ENCODE results near the gene PPP2R5C.

DNA sequence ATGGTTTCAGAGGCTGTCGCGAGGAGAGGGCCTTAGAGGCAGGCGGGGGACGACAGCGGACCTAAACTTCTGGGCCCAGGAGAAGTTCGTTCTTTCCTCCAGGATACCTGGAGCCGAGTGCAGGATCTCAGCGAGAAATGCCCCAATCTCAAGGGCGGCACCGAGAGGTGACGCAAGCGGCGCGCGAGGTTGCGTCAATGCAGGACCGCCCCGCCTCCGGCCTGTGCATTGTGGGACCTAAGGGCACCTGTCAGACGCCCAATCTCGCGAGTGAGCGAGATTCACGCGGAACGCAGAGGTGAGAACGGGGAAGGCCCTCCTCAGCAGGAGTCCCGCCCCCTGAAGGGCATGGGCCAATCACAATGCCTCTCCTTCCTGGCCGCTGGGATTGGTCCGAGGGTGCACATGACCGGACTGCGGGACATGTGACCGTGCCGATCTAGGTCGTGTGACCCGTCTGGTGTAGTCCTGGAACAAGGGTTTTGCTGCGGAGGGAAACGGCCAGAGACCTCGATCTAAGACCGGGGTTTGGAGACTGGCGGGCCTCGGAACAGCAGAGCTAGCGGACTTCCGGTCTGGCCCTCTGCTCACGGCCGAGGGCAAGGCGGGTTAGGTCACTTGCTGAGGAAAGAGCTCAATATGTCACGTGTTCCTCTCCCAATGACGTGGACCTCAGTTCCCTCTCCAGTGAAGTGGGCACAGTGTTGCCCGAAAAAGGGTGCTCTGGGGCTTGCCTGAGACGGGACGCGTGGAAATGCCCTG, 186.6 kb downstream of the PPP2R5C start:
- TF ChIP-seq, protein P1, sequence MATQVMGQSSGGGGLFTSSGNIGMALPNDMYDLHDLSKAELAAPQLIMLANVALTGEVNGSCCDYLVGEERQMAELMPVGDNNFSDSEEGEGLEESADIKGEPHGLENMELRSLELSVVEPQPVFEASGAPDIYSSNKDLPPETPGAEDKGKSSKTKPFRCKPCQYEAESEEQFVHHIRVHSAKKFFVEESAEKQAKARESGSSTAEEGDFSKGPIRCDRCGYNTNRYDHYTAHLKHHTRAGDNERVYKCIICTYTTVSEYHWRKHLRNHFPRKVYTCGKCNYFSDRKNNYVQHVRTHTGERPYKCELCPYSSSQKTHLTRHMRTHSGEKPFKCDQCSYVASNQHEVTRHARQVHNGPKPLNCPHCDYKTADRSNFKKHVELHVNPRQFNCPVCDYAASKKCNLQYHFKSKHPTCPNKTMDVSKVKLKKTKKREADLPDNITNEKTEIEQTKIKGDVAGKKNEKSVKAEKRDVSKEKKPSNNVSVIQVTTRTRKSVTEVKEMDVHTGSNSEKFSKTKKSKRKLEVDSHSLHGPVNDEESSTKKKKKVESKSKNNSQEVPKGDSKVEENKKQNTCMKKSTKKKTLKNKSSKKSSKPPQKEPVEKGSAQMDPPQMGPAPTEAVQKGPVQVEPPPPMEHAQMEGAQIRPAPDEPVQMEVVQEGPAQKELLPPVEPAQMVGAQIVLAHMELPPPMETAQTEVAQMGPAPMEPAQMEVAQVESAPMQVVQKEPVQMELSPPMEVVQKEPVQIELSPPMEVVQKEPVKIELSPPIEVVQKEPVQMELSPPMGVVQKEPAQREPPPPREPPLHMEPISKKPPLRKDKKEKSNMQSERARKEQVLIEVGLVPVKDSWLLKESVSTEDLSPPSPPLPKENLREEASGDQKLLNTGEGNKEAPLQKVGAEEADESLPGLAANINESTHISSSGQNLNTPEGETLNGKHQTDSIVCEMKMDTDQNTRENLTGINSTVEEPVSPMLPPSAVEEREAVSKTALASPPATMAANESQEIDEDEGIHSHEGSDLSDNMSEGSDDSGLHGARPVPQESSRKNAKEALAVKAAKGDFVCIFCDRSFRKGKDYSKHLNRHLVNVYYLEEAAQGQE (IDR thresholded peaks at IDR 0.05; ENCODE audit: borderline replicate concordance), result peak; percentile 90
- TF ChIP-seq, protein P2, sequence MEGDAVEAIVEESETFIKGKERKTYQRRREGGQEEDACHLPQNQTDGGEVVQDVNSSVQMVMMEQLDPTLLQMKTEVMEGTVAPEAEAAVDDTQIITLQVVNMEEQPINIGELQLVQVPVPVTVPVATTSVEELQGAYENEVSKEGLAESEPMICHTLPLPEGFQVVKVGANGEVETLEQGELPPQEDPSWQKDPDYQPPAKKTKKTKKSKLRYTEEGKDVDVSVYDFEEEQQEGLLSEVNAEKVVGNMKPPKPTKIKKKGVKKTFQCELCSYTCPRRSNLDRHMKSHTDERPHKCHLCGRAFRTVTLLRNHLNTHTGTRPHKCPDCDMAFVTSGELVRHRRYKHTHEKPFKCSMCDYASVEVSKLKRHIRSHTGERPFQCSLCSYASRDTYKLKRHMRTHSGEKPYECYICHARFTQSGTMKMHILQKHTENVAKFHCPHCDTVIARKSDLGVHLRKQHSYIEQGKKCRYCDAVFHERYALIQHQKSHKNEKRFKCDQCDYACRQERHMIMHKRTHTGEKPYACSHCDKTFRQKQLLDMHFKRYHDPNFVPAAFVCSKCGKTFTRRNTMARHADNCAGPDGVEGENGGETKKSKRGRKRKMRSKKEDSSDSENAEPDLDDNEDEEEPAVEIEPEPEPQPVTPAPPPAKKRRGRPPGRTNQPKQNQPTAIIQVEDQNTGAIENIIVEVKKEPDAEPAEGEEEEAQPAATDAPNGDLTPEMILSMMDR (IDR thresholded peaks at IDR 0.05; ENCODE audit: poor library complexity, severe bottlenecking), result peak; percentile 39
